Gastroesophageal sphincter (tissue), 4 donors: ENCODE measurements around the gene TRIOBP. TPM values are rescaled to one million over a fixed set of nuclear protein-coding genes. Genes with fewer than 3 reads are reported as not detected.

Experiments used
- ATAC-seq: fragments of 150-250 bp; one replicate; pipeline ENCODE4 v1.9.1; 2016; ENCODE audit warnings: mild to moderate bottlenecking, moderate library complexity
- H3K27ac ChIP-seq, 4 donors: fragments of 200-600 bp; sonication (generic) in 3 of 4; 1 replicate in 3 of 4; 2 replicates in 1 of 4; pipeline ENCODE4 v1.5.1; 2016 to 2019
- H3K27me3 ChIP-seq: fragments of 200-600 bp; sonication (generic); one replicate; pipeline ENCODE4 v1.5.1; 2019
- H3K36me3 ChIP-seq, 2 donors: fragments of 200-600 bp; sonication (generic); one replicate each; pipeline ENCODE4 v1.5.1; 2019; ENCODE audit warnings: control low read depth in 1 of 2
- H3K4me1 ChIP-seq, 3 donors: fragments of 200-600 bp; sonication (generic); 1 replicate in 2 of 3; 2 replicates in 1 of 3; pipeline ENCODE4 v1.5.1; 2016 to 2019; ENCODE audit warnings: control low read depth in 2 of 3
- H3K4me3 ChIP-seq, 2 donors: fragments of 200-600 bp; sonication (generic); one replicate each; pipeline ENCODE4 v1.5.1; 2019; ENCODE audit warnings: mild to moderate bottlenecking in 1 of 2, moderate library complexity in 1 of 2
- H3K9me3 ChIP-seq, 3 donors: fragments of 200-600 bp; sonication (generic); one replicate each; pipeline ENCODE4 v1.5.1; 2017 to 2019; ENCODE audit warnings: control low read depth in 2 of 3
- EP300 ChIP-seq: sonication (generic); formaldehyde crosslinking; IDR thresholded peaks from one replicate; pipeline ENCODE4 v1.6.1; 2017; ENCODE audit warnings: antibody characterized with exemption, mild to moderate bottlenecking
- POLR2A ChIP-seq, 2 donors: fragments of 450-650 bp; IDR thresholded peaks; one replicate each; pipeline ENCODE4 v1.6.1; 2017; ENCODE audit warnings: antibody characterized with exemption in 2 of 2, mild to moderate bottlenecking in 2 of 2, moderate library complexity in 1 of 2
- POLR2AphosphoS5 ChIP-seq: sonication (generic); formaldehyde crosslinking; IDR thresholded peaks from one replicate; pipeline ENCODE4 v1.6.1; 2017; ENCODE audit warnings: antibody characterized with exemption
- WGBS, 2 donors: methylation state at CpG; one replicate each; pipeline ENCODE4 v1.1.5; 2018; ENCODE audit warnings: low coverage in 1 of 2; 5-methylcytosine and 5-hydroxymethylcytosine counted together
- total RNA-seq, 4 donors: library from RNA; depleted of rRNA; stranded (reverse); fragments of >200 nt; gene quantifications; one replicate each; pipeline ENCODE4 v1.1.0, GENCODE V29; 2016
- TF ChIP-seq, protein P1 (sequence below), 4 experiments: fragments of 200-600 bp in 2 of 4; fragments of 450-650 bp in 2 of 4; sonication (generic) in 1 of 4; IDR thresholded peaks; one replicate each; pipeline ENCODE4 v1.5.1; 2017 to 2019; ENCODE audit warnings: antibody characterized with exemption in 4 of 4, mild to moderate bottlenecking in 2 of 4, moderate library complexity in 2 of 4

Gene TRIOBP
- total RNA-seq, 4 donors from 2014 or later, result 128 to 234 (median 137) TPM

DNA sequence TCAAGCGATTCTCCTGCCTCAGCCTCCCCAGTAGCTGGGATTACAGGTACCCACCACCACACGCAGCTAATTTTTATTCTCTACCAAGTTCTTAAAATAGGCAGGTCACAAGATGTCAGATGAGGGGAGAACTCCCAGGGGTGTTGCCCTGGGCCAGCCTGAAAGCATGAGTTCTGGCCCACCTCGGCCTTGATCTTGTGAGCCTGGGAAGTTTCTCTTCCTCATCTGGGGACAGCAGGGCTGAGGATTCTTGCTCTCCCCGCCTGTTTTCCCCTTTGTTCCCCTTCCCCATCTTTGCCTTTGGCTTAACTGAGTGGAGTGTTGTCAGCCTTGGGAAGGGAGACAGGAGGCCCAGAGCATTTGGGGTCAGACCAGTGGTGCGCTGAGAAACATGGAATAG, 34.8 kb upstream of the TRIOBP start:
- H3K4me1 ChIP-seq, result peaks cover 0 to 53% (median 28%) of the 10 kb centered on the region in 3 donors
- peaks cover 0 to 22% of the 10 kb centered on the region in 2 donors for H3K36me3 ChIP-seq
- WGBS, 2 donors, result 60 to 80% methylated on average over 1 of the region's 5 CpGs
- H3K9me3 ChIP-seq, result no peaks in the 10 kb centered on the region
- peak overlapping the region; percentile 30 to 85 (median 80) for H3K27ac ChIP-seq
- no peaks in the 10 kb centered on the region for H3K27me3 ChIP-seq
- H3K4me3 ChIP-seq, result no peak overlapping the region
- TF ChIP-seq, protein P1, sequence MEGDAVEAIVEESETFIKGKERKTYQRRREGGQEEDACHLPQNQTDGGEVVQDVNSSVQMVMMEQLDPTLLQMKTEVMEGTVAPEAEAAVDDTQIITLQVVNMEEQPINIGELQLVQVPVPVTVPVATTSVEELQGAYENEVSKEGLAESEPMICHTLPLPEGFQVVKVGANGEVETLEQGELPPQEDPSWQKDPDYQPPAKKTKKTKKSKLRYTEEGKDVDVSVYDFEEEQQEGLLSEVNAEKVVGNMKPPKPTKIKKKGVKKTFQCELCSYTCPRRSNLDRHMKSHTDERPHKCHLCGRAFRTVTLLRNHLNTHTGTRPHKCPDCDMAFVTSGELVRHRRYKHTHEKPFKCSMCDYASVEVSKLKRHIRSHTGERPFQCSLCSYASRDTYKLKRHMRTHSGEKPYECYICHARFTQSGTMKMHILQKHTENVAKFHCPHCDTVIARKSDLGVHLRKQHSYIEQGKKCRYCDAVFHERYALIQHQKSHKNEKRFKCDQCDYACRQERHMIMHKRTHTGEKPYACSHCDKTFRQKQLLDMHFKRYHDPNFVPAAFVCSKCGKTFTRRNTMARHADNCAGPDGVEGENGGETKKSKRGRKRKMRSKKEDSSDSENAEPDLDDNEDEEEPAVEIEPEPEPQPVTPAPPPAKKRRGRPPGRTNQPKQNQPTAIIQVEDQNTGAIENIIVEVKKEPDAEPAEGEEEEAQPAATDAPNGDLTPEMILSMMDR (IDR thresholded peaks at IDR 0.05), result no peak
- TF ChIP-seq POLR2AphosphoS5, result no peak
- TF ChIP-seq POLR2A (IDR thresholded peaks at IDR 0.05), result no peak
- TF ChIP-seq EP300, result no peak
- ATAC-seq, result no peak

DNA sequence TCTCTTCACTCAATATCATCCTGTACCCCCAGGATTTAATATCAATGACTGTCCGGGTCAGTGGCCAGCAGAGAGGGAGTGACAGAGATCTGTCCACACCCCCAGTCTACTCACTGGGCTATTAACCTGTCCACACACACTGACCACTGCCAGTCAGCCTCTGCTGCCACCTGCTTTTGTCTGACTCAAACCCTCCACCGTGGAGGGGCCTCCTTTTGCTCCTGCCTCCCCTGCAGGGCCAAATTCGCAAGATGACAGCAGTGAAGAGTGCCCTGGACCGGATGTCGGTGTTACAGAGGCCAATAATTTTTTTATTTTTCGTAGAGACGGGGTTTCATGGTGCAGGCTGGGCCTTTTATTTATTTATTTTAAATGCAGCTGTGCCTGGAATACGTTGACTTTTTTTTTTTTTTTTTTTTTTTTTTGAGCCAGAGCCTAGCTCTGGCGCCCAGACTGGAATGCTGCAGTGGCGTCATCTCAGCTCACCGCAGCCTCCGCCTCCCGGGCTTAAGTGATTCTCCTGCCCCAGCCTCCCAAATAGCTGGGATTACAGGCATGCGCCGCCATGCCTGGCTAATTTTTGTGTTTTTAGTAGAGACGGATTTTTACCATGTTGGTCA, 33.2 kb upstream of the TRIOBP start:
- Histone ChIP-seq H3K4me3 (no peak overlapping the region), H3K27ac (peak overlapping the region in 3 of 4 donors; percentile 41 to 85 (median 42))

DNA sequence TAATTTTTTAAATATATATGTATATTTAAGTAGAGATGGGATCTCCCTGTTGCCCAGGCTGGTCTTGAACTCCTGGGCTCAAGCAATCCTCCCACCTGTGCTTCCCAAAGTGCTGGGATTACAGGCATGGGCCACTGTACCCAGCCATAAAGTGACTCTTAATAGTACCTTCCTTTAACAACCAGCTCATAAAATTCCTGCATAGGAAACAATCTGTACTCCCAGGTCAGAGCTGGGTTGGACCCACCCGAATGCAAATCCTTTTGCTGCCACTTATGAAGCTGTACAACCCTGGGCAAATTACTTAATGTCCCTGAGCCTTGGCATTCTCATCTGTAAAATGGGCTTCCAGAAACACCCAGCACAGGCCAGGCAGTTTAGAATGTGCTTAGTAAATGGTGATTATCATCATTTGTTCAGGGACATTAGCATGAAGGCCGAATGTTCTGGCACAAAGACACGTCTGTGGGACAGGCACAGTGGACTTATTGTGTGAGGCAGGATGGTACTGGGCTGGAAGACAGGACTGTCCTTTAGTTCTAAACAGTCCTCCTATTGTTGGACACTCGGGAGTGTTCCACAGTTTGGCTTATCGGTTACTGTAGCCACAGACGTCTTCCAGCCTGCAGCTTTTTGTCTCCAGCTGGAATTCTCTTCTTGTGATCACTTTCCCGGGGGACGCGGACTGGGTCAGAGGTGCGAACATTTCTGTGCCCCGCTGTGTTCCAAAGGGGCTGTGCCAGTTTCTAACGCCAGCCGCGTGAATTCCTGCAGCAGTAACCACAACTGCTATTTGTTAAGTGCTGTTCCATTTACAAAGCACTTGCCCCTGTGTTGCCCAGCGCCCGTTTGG, 32.4 kb upstream of the TRIOBP start:
- H3K4me3 ChIP-seq, result no peak overlapping the region
- no peak for ATAC-seq
- H3K36me3 ChIP-seq, result peaks cover 0 to 22% of the 10 kb centered on the region in 2 donors
- H3K9me3 ChIP-seq, result no peaks in the 10 kb centered on the region
- TF ChIP-seq POLR2AphosphoS5 (no peak), EP300 (no peak), POLR2A (IDR thresholded peaks at IDR 0.05) (no peak)
- TF ChIP-seq, protein P1 (IDR thresholded peaks at IDR 0.05), result no peak
- WGBS, 2 donors, result 72 to 75% methylated on average over 4 to 10 of the region's 16 CpGs
- peaks cover 0 to 57% (median 19%) of the 10 kb centered on the region in 3 donors for H3K4me1 ChIP-seq
- peak overlapping the region in 2 of 4 donors; percentile 3 to 46 for H3K27ac ChIP-seq
- no peaks in the 10 kb centered on the region for H3K27me3 ChIP-seq

More for the DNA sequence above, 33.2 kb upstream of the TRIOBP start:
- Histone ChIP-seq H3K36me3 (peaks cover 0 to 22% of the 10 kb centered on the region in 2 donors), H3K27me3 (no peaks in the 10 kb centered on the region), H3K9me3 (no peaks in the 10 kb centered on the region), H3K4me1 (peaks cover 0 to 55% (median 22%) of the 10 kb centered on the region in 3 donors)
- 51 to 64% methylated on average over 9 to 13 of the region's 16 CpGs for WGBS, 2 donors
- TF ChIP-seq, protein P1 (IDR thresholded peaks at IDR 0.05), result no peak
- TF ChIP-seq POLR2A (IDR thresholded peaks at IDR 0.05) (no peak), POLR2AphosphoS5 (peak; percentile 4), EP300 (no peak)
- ATAC-seq, result no peak

DNA sequence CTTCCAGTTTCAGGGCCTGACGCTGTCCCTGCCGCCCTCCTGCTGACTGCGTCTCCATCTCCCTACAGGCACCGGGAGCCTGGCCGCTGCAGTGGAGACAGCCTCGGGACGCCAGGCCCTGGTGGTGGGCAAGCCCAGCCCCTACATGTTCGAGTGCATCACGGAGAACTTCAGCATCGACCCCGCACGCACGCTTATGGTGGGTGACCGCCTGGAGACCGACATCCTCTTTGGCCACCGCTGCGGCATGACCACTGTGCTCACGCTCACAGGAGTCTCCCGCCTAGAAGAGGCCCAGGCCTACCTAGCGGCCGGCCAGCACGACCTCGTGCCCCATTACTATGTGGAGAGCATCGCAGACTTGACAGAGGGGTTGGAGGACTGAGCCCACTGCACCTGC, 31.4 kb upstream of the TRIOBP start:
- no peaks in the 10 kb centered on the region for H3K27me3 ChIP-seq
- H3K36me3 ChIP-seq, result peaks cover 0 to 22% of the 10 kb centered on the region in 2 donors
- WGBS, 2 donors, result 80% methylated on average over 9 of the region's 24 CpGs; no CpG with 5 or more reads in 1 of the 2 donors
- TF ChIP-seq POLR2AphosphoS5 (no peak), POLR2A (IDR thresholded peaks at IDR 0.05) (no peak), EP300 (no peak)
- TF ChIP-seq, protein P1 (IDR thresholded peaks at IDR 0.05), result no peak
- no peak overlapping the region for H3K4me3 ChIP-seq
- ATAC-seq, result no peak
- peak overlapping the region in 2 of 4 donors; percentile 3 to 46 for H3K27ac ChIP-seq
- H3K4me1 ChIP-seq, result peaks cover 0 to 52% (median 15%) of the 10 kb centered on the region in 3 donors
- no peaks in the 10 kb centered on the region for H3K9me3 ChIP-seq
